NCI-H2107 (cell line): ENCODE results near the gene ABCC4.

Experiments
- DNase-seq: peaks from one replicate; lab custom pipeline; 2025; lab: John Stamatoyannopoulos, UW

The ABCC4 gene

DNA sequence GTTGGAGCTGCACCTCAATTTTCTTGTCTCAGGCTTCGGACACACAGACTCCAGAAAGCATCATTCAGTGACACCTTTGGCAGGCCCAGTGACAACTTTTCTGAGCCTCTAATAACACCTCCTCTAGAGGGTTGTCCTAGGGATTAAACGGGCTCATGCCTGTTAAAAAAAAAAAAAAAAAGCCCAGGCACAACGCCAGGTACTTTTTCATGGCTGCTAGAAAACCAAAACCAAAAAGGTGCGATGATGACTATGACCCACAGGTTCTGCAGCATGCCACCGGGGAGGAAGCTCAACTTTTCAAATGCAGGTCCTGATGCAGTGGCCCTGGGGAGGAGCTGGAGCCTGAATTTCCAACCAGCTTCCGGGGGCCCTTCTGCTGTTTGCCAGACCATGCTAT lies 184.2 kb downstream of the ABCC4 start:
- no peak for DNase-seq

DNA sequence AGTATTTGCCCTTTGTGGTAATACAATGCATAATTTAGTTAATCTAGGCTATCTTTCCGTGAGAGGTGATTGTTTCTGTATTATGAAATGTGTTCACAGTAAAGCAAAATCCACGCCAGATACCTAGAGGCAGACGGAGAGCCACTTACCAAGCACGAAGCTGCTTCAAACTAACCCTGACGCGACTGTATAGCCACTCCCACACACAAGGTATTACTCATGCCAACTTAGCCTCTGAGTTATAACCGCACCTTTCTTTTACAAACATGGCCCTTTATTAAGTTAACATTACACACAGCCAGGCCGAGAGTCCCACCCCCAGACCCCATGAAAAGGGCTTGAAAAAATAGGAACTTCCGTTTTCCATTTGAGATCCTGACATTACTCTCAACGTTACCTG lies 185.7 kb downstream of the ABCC4 start:
- no peak for DNase-seq

DNA sequence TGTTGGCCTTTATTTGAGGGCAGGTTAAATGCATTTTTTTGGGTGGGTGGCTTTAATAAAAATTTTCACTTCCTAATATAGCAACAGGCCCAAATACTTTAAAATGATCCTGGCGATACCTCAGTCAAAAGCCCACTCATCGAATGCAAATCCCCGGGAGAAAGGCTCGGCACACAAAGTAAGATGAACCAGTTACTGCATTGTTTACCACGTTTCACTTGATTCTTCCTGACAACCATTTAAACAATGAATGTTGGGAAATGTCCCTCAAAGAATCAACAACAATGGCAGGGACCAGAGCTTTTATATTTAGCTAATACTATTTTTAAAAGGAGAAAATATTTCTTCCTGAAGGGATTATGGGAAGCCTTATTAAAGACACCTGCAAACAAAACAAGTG lies 187.7 kb downstream of the ABCC4 start:
- DNase-seq, result no peak

DNA sequence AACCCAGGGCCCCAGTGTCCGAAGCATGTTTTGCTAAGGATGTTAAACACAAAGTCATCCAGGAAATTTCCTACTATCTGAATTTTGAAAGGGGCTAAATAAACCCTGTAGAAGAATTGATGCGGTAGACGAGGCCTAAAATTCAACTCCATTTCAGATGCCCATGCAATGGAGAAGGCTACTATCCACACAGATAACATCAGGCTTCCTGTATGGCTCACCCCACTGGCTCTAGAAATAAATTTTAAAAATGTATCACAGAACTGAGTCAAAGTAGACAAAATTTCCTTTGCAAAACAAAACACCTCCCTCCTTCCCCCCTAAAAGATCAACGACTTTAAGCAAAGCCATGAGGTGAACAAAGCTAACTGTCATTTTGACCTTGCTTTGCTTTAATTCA lies 188.4 kb downstream of the ABCC4 start:
- DNase-seq, result no peak

DNA sequence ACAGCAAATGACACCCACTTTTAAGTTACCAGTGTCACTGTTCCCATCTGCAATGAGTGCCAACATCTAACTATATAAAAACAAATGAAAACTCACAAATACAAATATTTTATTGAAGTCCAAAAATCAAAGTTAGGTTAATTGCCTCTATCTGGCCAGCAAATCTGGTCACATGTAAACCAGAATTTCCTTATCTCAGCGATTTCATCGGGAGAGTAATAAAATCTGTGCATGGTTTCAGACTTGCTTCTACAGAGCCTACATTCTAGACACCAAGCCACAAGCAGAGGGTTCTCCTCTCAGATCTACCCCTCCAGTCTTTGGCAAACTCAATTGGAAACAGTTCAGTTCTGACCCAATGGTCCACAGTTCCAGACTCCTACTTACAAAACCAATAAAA lies 189.6 kb downstream of the ABCC4 start:
- no peak for DNase-seq

DNA sequence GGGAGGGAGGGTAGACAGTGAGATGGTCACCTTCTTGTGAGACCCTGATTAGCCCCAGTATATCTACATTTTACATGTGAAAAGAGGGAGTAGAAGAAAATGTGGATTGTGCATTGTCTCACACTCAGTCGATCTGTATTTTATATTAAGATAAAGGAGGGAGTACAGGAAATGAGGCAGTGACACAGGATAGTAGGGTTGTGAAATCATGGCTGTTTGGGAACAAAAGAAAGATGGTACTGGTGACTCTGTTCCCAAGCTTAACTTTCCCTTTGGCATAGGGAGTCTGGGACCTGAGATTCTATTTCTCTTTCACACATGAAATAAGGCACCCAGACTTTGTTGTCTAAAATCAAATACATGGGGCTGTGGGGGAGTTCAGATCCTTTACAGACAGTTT lies 194.7 kb downstream of the ABCC4 start:
- no peak for DNase-seq

DNA sequence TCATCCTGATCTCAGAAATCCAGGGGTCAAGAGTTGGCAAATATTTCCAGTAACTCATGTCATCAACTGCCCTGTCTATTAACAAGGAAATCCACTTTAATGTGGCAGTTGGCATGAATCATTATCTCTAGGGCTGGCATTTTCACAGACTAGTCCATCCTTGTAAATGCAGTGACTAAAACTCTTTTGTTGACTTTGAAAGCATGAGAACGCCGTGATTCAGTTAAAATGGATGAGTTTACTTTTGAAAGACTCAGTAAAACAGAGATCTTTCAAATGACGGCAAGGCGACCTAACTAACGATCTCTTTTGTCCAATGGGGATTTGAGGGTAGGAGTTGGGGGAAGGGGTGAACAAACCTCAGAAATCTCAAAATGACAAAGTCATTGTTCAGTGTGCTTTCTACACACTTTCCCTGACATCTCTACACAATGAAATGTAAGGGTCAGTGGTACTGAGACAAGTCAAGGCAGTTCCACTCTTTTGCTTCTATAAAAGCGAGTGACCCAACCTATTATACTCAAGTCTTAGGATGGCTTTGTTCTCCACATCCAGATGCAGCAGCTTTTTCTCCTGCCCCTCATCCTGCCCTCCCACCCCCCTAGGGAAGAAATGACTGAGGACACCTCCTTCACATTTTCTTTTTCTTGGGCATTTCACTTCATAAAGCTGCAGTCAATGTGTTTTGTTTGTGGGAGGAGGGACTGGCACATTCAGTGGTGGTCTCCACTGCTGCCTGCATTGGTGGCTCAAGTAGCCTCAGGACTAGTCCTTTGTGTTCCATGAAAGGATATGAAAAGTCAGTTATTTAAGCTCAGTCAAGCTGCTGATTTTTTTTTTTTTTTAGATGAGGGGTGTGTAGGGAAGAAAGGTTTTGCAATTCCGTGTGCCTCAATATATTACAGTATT lies 200.5 kb downstream of the ABCC4 start:
- no peak for DNase-seq

DNA sequence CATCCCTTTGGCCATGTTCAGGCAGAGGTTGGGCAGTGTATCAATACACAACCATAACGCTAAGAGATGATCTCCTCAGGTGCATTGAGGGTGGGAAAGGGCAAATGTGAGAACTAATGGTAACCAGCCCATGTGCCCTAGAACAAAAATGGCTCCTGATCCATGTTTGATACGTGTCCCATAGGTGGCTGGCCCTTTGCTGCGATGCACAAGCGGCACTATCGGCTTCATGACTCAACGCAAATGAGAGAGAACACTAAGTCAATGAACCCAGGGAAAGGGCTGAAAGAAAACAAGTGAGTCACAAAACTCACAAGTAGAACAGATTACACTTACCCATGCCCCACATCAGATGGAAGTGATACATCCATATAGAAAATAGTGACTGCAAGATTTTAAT lies 201.7 kb downstream of the ABCC4 start:
- no peak for DNase-seq

DNA sequence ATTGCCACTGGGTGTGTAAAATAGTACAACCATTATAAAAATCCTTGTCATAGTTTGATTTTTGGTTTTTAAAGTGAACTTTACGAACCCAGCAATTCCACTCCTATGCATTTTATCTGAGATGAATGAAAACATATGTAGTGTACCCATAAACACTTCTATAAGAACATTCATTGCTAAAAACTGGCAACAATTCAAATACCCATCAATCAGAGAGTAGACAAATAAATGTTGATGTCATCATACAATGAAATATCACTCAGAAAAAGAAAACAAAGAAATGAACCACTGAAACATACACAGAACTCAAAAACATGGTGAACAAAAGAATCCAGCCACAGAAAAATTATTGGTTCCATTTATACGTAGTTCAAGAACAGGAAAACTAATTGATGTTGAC lies 202.3 kb downstream of the ABCC4 start:
- DNase-seq, result no peak

DNA sequence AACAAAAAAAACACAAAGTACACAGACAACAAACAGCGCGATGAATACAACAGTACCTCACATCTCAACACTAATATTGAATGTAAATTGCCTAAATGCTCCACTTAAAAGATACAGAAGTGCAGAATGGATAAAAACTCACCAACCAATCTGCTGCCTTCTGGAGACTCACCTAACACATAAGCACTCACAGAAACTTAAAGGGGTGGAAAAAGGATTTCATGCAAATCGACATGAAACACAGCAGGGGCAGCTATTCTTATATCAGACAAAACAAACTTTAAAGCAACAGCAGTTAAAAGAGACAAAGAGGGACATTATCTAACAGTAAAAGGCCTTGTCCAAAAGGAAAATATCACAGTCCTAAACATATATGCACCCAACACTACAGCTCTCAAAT lies 209.5 kb downstream of the ABCC4 start:
- DNase-seq, result no peak

DNA sequence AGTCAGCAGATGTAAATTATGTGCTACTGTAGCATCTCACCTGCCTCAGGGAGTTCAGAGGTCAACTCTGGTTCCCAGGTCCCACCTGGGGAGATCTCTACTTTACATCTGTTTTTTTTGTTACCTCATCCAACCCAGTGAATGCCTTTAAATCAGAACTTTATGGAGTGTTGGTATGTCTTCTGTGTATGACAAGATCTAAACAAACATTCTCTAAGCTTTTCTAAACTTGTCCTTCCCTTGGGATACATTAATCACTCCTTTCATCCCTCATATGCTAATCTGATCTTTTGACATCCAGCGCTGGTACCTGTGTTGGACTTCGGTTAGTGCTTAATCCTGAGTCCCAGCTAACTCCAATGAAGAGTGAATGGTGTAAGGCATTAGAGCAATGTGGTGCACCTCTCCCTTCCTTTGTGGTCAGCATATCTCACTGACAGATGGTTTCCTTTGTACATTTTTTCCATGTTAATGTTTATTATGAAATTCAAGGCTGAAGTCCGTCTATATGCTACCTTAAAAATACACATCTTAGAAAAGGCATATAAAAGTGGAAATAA lies 213.4 kb downstream of the ABCC4 start:
- no peak for DNase-seq

DNA sequence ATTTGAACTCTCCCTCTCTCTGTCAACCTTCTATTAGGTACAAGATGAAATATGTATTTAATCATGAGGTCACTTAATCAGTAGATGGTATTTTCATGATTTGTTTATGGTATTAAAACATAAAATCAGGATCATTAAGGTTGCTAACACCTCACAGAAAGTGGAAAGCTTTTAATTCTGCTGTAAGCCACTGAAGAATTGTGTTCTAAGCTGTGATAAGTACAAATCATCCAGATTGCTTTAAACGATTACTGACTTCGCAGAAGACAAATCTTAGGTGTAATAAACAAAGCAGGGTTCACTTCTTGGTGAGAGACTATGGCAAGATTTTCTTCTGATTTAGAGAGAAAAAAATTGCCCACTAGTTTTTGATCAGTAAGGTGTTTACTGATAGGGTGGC lies 214.5 kb downstream of the ABCC4 start:
- no peak for DNase-seq

DNA sequence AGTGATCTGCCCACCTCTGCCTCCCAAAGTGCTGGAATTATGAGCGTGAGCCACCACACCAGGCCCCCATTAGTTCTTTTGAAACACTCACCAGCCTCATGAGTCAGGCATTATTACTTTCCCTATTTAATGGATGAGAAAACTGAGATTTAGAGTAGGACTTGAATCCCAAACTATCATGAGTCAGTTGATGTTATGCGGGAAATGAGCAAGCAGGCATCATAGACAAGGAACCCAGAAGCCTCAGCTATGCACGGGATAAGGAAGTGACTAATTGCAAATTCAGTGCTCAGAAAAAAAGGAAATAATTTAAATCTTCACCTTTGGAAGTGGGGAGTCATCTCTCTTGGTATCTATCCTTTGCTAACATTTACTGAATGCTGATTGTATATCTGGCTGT lies 217.5 kb downstream of the ABCC4 start:
- DNase-seq, result no peak

DNA sequence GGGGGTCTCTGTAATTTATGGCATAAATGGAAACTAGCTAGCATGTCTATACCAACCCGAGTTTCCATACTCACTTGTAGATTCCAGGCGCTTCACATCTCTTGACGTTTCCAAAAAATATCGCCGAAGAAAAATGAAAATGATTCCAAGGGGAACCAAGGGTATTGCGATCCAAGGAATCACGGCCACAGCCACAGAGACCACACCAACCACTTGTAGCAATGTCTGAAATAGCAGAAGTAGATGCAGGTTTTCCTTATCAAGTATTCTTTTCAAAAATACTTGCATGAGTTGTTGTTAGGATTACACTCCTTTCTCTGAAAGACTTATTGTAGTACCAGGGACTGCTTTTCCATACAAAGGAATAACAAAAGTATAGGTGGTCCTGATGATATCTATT lies 218.2 kb downstream of the ABCC4 start:
- no peak for DNase-seq

DNA sequence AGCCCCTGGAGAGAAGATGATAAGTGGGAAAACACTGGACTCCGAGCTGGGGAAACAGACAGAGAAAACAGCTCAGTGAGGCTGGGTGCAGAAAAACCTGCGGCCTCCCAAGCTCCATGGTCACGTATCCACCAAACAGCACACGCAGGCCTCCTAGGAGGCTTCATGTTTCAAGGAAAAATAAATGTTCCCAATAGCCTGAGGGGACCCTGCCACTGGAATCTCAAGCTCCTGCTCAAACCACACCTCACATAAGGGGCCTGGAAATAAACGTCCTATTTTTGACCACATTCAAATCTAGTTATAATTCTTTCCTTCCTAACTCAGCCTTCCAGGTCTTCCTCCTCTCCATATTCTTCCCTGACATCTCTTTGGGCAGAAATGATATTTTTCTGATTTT lies 225.7 kb downstream of the ABCC4 start:
- no peak for DNase-seq

DNA sequence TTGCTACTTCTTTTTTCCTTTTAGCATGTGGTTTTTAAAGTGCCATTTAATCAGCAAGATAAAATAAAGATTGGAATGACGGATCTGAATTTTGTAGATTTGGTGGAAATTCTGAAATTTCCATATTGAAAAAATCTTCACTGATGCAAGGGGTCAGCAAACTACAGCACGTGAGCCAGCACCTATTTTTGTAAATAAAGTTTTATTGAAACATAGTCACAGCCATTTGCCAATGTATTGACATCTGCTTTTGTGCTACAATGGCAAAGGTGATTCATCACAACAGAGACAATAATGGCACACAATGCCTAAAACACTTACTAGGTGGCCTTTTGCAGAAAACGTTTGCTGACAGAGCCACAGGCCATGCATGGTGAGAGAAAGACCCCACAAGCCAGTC lies 226.4 kb downstream of the ABCC4 start:
- DNase-seq, result no peak

DNA sequence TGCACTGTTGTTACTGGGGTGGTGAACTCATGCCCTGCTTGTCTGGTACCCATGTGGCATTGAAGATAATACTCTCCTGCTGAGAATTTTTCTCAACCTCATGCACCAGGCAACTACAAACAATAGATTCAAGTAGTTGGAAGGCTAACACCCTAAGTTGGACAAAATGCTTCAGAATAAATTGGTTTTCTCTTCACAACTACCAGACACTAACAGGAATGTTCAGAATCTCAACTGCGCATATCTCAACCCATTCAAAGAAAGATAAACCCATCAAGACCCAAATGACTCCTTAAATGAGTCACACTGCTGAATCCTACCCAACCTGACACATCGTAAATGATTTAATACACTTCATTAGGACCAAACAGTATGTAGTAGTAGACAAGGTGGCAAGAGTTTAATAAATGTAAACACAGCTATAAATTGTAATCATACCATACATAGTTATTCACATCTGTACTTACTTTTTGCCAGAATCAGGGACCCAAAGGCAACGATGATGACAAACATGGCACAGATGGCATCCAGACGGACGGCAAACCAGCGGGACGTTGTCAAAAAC lies 227.4 kb downstream of the ABCC4 start:
- no peak for DNase-seq

DNA sequence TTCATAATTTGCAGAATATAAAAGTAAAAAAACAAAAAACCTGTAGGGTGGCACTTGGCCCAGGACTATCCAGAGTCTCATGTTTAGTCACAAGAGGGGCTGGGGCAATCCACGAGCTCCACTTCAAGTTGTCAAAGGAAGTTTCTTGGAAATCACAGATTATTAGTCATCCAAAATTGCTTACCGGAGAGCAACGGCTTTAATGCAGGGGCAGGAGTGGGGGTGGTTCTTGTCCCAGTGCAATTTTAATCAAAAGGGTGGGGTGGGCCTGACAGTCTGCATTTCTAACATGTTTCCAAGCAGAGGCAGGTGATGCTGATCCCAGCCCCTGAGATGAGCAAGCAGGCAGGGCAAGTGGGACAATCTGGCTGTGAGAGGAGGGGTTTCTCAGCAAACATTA lies 233.9 kb downstream of the ABCC4 start:
- no peak for DNase-seq

DNA sequence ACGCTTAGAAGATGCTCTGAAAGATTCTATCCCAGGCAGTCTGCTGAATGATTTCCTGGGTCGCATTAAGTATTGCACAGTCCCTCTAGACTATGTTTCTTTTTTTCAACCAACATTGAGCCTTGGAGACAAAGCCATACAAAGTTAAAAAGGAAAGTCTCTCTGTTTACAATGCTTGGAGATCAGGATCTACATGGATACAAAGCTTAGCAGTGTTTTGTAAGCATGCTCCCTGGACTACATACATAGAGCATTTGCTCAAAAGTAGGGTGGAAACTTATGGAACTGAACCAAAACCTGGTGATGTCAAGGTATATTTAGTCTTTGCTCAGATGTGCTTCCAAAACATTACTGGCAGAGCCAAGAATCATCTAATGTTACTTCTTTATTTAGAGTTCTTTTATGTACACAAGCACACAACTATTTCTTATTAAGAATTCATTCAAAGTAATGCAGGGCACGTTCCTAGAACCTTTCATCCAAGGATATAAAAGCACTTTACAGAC lies 241.2 kb downstream of the ABCC4 start:
- no peak for DNase-seq

DNA sequence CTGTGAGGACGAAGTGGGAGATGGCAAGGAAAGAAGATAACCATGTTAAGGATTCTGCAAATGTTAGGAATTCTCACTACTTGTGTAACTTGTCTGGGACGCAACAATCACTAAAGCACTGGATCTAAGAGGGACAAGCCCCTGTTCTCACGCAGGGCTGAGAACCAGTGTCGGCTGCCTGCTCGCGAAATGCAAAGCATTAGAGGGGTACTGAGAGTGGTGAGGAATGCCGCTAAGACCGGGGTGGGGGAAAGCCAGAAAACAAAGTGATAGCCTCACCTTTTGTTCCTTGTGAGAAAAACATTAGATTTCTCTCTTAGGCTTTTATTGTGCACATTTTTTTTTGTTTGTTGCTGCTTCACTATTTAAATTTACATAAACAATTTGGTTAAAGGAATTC lies 241.9 kb downstream of the ABCC4 start:
- no peak for DNase-seq

DNA sequence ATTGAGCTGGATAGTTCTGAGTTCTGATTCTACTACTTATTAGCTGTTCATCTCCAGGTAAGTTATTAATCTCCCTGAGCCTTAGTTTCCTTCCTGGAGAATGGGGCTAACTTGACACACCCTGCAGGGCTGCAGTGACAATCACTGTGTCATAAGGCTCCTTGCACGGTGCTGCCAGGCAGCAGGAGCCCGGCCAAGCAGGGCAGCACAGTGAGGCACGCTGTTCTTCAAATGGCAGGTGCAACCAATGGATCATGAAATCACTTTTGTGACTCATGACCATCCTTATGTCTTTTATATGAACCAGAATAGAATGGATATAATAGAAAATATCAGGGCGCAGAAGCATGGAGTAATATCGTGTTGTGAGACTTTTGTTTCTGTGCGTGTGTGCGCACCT lies 242.6 kb downstream of the ABCC4 start:
- DNase-seq, result no peak

DNA sequence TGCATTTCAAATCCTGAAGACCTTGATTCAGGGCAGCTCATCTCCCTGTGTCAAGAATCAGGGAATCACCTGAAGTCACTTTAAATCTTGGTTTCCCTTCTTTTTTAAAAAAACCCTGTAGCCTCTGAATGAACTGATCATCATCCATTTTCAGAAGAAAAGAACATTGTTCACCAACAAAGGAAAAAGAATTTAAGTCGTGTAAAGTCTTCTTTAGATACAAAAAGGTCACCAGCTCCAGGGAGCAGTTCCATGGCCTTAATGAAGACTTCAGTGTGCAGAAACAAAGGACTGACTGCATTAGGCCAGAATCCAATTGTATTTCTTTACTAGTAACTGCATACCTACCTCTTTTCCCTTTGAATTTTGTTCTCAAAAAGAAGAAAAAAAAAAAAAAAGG lies 245.0 kb downstream of the ABCC4 start:
- no peak for DNase-seq

DNA sequence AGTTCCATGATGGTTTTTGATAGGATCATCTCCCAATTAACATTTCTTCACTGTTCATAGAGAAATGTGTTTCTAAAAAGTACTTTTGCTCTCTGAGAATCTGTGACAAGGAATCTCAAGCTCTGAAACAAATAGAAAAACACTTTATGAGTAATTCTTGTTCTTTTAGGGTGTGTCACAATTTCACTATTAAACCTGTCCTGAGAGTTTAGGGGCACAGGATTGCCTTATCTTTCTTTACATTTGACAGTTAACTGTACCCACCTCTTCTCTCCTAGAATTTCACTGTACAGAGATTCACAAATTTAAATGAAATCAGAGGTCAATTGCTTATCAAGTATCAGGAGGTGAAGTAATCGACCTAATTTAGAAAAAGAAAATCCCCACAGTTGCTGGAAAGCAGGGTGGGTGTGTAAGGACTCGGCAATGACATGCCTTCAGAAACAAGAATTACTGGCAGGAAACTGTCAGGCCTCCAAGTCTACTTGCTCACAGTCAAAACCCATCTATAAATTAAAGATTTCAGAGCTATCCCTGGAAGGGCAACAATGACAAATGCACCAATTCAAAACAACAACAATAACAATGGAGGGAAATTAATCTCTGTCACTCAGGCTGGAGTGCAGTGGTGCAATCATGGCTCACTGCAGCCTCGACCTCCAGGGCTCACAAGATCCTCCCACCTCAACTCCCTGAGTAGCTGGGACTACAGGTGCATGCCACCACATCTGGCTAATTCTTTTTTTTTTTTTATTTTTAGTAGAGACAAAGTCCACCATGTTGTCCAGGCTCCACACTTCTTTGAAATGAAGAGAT lies 250.2 kb downstream of the ABCC4 start:
- no peak for DNase-seq
